ENCODE results near the gene BTBD16.

BTBD16 gene

GRCh38 chr10:122257041-122257440, 14.1 kb upstream of the BTBD16 start:
- TF ChIP-seq CTCF (IDR thresholded peaks at IDR 0.05): no peak

GRCh38 chr10:122258136-122259074, 12.7 kb upstream of the BTBD16 start:
- TF ChIP-seq CTCF (IDR thresholded peaks at IDR 0.05): no peak

- no peak for TF ChIP-seq CTCF (IDR thresholded peaks at IDR 0.05)
These were observed 12.0 kb upstream of the BTBD16 start for GRCh38 chr10:122259075-122259466.

- TF ChIP-seq CTCF (IDR thresholded peaks at IDR 0.05): no peak
These were observed 9.5 kb upstream of the BTBD16 start for GRCh38 chr10:122261584-122261983.

- no peak for TF ChIP-seq CTCF (IDR thresholded peaks at IDR 0.05)
These were observed 7.1 kb upstream of the BTBD16 start for GRCh38 chr10:122263971-122264370.

GRCh38 chr10:122264436-122264835, 6.7 kb upstream of the BTBD16 start:
- no peak for TF ChIP-seq CTCF (IDR thresholded peaks at IDR 0.05)

- TF ChIP-seq CTCF (IDR thresholded peaks at IDR 0.05): no peak
These were observed 6.2 kb upstream of the BTBD16 start for GRCh38 chr10:122264931-122265330.
